ENCODE data around the gene GNB3.

- TF ChIP-seq CTCF (IDR thresholded peaks at IDR 0.05) = no peak
- TF ChIP-seq TCF7L2 (IDR thresholded peaks at IDR 0.05; ENCODE audit: low read depth, low read length) = no peak
These were observed 23.6 kb upstream of the GNB3 start for GRCh38 chr12:6817098-6817497.
